Amniotic epithelial cell (primary cell): Measurements from ENCODE around the gene ATP6V0A4.
A peak's percentile ranks its signal among the peaks of the same experiment; 100 is the strongest.

Experiments
- DNase-seq: peaks from one replicate; pipeline ENCODE4 v3.0.0-alpha.2; 2010; ENCODE audit warnings: low read depth

Gene ATP6V0A4

GRCh38 chr7:138661069-138661635 lies 136.8 kb downstream of the ATP6V0A4 start:
- peak; percentile 10 for DNase-seq

- DNase-seq, result peak; percentile 28
These were observed 139.1 kb downstream of the ATP6V0A4 start for GRCh38 chr7:138658889-138659288.

GRCh38 chr7:138657854-138658386 lies 140.1 kb downstream of the ATP6V0A4 start:
- DNase-seq, result peak; percentile 43

- no peak for DNase-seq
These were observed 141.0 kb downstream of the ATP6V0A4 start for GRCh38 chr7:138656952-138657351.
